Measurements from ENCODE around the gene SPSB4. TPM values are rescaled to one million over a fixed set of nuclear protein-coding genes. Genes with fewer than 3 reads are reported as not detected.
A peak's percentile ranks its signal among the peaks of the same experiment; 100 is the strongest.

The SPSB4 gene
- total and polyA plus RNA-seq, 2 of the 13 experiments (the other 11 are each of a cell fraction or from before 2014, with no cell fraction given) = not detected

- H3K4me3 ChIP-seq (replicated peaks in 1 of 3; ENCODE audit: insufficient read depth in 1 of 3, low read depth in 2 of 3, low read length in 3 of 3) = no peak overlapping the region
- no peaks in the 10 kb centered on the region for H3K79me2 ChIP-seq (ENCODE audit: insufficient read depth, low read length)
- ATAC-seq (no peak), DNase-seq (ENCODE audit: low spot score) (no peak), FAIRE-seq (no peak)
- intact Hi-C loops (cut with micrococcal nuclease; ENCODE audit: unreplicated experiment) (no loop called here), in situ Hi-C loops (cut with HindIII; ENCODE audit: extremely low pct_ligation_motif_present, low pct_unique_long_range_greater_than_20kb) (no loop called here)
- no TSS peak for BruUV-seq (replicated peaks)
- no peaks in the 10 kb centered on the region for H3K36me3 ChIP-seq (replicated peaks in 1 of 2; ENCODE audit: control insufficient read depth in 1 of 2, insufficient read depth in 2 of 2, low read length in 2 of 2)
- H2AFZ ChIP-seq (ENCODE audit: low read length) = no peak overlapping the region
- no peaks in the 10 kb centered on the region for H3K9me3 ChIP-seq (ENCODE audit: low read length)
- peaks cover 0 to 3% of the 10 kb centered on the region in 2 experiments; a peak in 1 of 5 replicates for H3K27me3 ChIP-seq (ENCODE audit: control insufficient read depth in 1 of 2, insufficient read depth in 2 of 2, low read length in 2 of 2)
- H3K9ac ChIP-seq (ENCODE audit: insufficient read depth, low read depth, low read length) = no peak overlapping the region
- ChIA-PET CTCF (ENCODE audit: low intra/inter-chr PET ratio, low total read pairs) (no interaction called here), POLR2A (no interaction called here)
- H4K20me1 ChIP-seq (ENCODE audit: insufficient read depth, low read length) = no peaks in the 10 kb centered on the region
- no peak overlapping the region for H3K27ac ChIP-seq (ENCODE audit: extremely low read length, insufficient read depth, low read length)
- H3K4me1 ChIP-seq (ENCODE audit: insufficient read depth, low read length) = no peaks in the 10 kb centered on the region
- H3K4me2 ChIP-seq (ENCODE audit: low read depth, low read length) = no peak overlapping the region
- no peak for TF ChIP-seq ZSCAN25 (CRISPR knock-in tag; IDR thresholded peaks at IDR 0.05)
- TF ChIP-seq SCMH1 (CRISPR knock-in tag; IDR thresholded peaks at IDR 0.05; ENCODE audit: borderline replicate concordance) = no peak
- TF ChIP-seq ZNF879 (CRISPR knock-in tag; IDR thresholded peaks at IDR 0.05) = no peak
- WGBS (ENCODE audit: low lambda C conversion rate) = 13% methylated on average over 3 of the region's 19 CpGs
Observed at GRCh38 chr3:141019244-141019643, 31.9 kb upstream of the SPSB4 start.

DNA sequence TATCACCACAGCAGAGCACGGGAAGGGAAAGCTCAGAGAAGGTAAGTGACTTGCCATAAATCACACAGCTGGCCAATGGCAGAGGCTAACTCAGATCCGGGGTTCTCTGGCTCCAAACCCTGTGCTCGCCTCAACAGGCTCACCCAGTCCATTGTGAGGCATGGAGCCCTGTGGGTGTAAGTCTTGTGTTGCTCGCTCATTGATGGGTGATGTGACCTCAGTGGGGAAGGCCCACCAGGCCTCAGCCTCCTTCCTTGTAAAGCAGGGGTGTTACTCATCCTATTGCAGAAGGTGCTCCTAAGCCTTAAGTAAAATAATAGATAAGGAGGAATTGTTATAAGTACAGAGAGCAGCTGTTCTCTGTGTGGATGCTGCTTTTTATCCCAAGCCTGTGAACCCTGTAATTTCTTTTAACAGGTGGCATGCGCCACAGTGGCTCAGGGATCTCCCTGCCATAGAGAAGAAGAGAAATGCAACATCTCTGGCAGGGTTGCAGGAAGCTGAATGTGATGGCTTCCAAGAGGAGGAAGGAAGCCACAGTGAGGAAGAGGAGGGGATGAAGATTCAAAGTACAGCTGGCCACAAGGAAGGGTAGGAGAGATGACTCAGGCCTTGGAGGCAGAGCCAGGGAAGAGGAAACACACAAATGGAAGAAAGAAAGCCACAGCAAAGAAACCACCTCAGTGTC is 30.9 kb upstream of the SPSB4 start:
- H3K4me3 ChIP-seq (replicated peaks in 1 of 3; ENCODE audit: insufficient read depth in 1 of 3, low read depth in 2 of 3, low read length in 3 of 3) = no peak overlapping the region
- no peak overlapping the region for H2AFZ ChIP-seq (ENCODE audit: low read length)
- H3K79me2 ChIP-seq (ENCODE audit: insufficient read depth, low read length) = no peaks in the 10 kb centered on the region
- H3K27me3 ChIP-seq (ENCODE audit: control insufficient read depth in 1 of 2, insufficient read depth in 2 of 2, low read length in 2 of 2) = peaks cover 0 to 3% of the 10 kb centered on the region in 2 experiments; a peak in 1 of 5 replicates
- H3K4me2 ChIP-seq (ENCODE audit: low read depth, low read length) = no peak overlapping the region
- FAIRE-seq (no peak), ATAC-seq (no peak), DNase-seq (ENCODE audit: low spot score) (no peak)
- ChIA-PET CTCF (ENCODE audit: low intra/inter-chr PET ratio, low total read pairs) (no interaction called here), POLR2A (no interaction called here)
- in situ Hi-C loops (cut with HindIII; ENCODE audit: extremely low pct_ligation_motif_present, low pct_unique_long_range_greater_than_20kb) = no loop called here
- H4K20me1 ChIP-seq (ENCODE audit: insufficient read depth, low read length) = no peaks in the 10 kb centered on the region
- H3K36me3 ChIP-seq (replicated peaks in 1 of 2; ENCODE audit: control insufficient read depth in 1 of 2, insufficient read depth in 2 of 2, low read length in 2 of 2) = no peaks in the 10 kb centered on the region
- H3K4me1 ChIP-seq (ENCODE audit: insufficient read depth, low read length) = no peaks in the 10 kb centered on the region
- no TSS peak for BruUV-seq (replicated peaks)
- intact Hi-C loops (cut with micrococcal nuclease; ENCODE audit: unreplicated experiment) = no loop called here
- no peak overlapping the region for H3K27ac ChIP-seq (ENCODE audit: extremely low read length, insufficient read depth, low read length)
- no peak for TF ChIP-seq KAT2B (IDR thresholded peaks at IDR 0.05; ENCODE audit: borderline replicate concordance, low read depth, low read length)
- TF ChIP-seq HCFC1 (IDR thresholded peaks at IDR 0.05; ENCODE audit: low read depth, low read length) = no peak
- no peak for TF ChIP-seq DMAP1 (CRISPR knock-in tag; IDR thresholded peaks at IDR 0.05)
- TF ChIP-seq, protein P1, sequence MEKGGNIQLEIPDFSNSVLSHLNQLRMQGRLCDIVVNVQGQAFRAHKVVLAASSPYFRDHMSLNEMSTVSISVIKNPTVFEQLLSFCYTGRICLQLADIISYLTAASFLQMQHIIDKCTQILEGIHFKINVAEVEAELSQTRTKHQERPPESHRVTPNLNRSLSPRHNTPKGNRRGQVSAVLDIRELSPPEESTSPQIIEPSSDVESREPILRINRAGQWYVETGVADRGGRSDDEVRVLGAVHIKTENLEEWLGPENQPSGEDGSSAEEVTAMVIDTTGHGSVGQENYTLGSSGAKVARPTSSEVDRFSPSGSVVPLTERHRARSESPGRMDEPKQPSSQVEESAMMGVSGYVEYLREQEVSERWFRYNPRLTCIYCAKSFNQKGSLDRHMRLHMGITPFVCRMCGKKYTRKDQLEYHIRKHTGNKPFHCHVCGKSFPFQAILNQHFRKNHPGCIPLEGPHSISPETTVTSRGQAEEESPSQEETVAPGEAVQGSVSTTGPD (CRISPR knock-in tag; IDR thresholded peaks at IDR 0.05) = no peak
- TF ChIP-seq ZNF768 (CRISPR knock-in tag; IDR thresholded peaks at IDR 0.05) = peak; percentile 67
- TF ChIP-seq GMEB2 (CRISPR knock-in tag; IDR thresholded peaks at IDR 0.05; ENCODE audit: low read depth) = no peak
- no peak for TF ChIP-seq RNF2 (conservative IDR thresholded peaks at IDR 0.05; ENCODE audit: low read depth)
- H3K9ac ChIP-seq (ENCODE audit: insufficient read depth, low read depth, low read length) = no peak overlapping the region
- 9% methylated on average over 5 of the region's 5 CpGs for WGBS (ENCODE audit: low lambda C conversion rate)
- H3K9me3 ChIP-seq (ENCODE audit: low read length) = no peaks in the 10 kb centered on the region
